ENCODE results near the gene FRMD1. TPM values are rescaled to one million over a fixed set of nuclear protein-coding genes. Genes with fewer than 3 reads are reported as not detected.

Gene FRMD1
- polyA plus RNA-seq, 3 donors: not detected

GRCh38 chr6:168024951-168025510 lies 54.0 kb downstream of the FRMD1 start:
- no peak for DNase-seq

More at GRCh38 chr6:168024951-168025510, 54.0 kb downstream of the FRMD1 start:
- no peaks in the 10 kb centered on the region for H4K20me1 ChIP-seq (ENCODE audit: insufficient read depth, low read length)
- intact Hi-C loops (cut with micrococcal nuclease): no loop called here
- WGBS (ENCODE audit: insufficient coverage): 93% methylated on average over 16 of the region's 18 CpGs
- H3K27ac ChIP-seq (ENCODE audit: low read depth in 1 of 2, low read length in 2 of 2): no peak overlapping the region
- H3K4me3 Mint-ChIP-seq: no peak overlapping the region
- TF ChIP-seq CTCF (IDR thresholded peaks at IDR 0.05): no peak
- no peak overlapping the region for H3K9ac ChIP-seq (ENCODE audit: insufficient read depth, low read length, poor library complexity, severe bottlenecking)
- H3K4me1 Mint-ChIP-seq: no peaks in the 10 kb centered on the region
- H3K36me3 Mint-ChIP-seq: no peaks in the 10 kb centered on the region
- H3K9me3 Mint-ChIP-seq: peaks cover 11 to 23% (median 16%) of the 10 kb centered on the region in 7 donors
- no peaks in the 10 kb centered on the region for H3K27me3 ChIP-seq (ENCODE audit: control insufficient read depth in 2 of 2, insufficient read depth in 2 of 2, low read length in 2 of 2)
- peaks cover 0 to 6% (median 4%) of the 10 kb centered on the region in 3 donors for H3K27me3 Mint-ChIP-seq (ENCODE audit: low read depth in 3 of 3)
- no peaks in the 10 kb centered on the region for H3K36me3 ChIP-seq (replicated peaks in 1 of 2; ENCODE audit: control insufficient read depth in 1 of 2, insufficient read depth in 2 of 2, low read length in 2 of 2)
- no peaks in the 10 kb centered on the region for H3K79me2 ChIP-seq (ENCODE audit: insufficient read depth, low read length)
- peaks cover 9 to 21% of the 10 kb centered on the region in 2 donors for H3K9me3 ChIP-seq (replicated peaks in 1 of 2; ENCODE audit: control insufficient read depth in 1 of 2, insufficient read depth in 1 of 2, low read length in 2 of 2)
- H3K27ac Mint-ChIP-seq: no peak overlapping the region
- H3K4me2 ChIP-seq (replicated peaks; ENCODE audit: extremely low read depth, low read length, poor library complexity, severe bottlenecking): no peak overlapping the region
- H3K4me3 ChIP-seq (replicated peaks in 1 of 3; ENCODE audit: low read depth in 2 of 3, low read length in 3 of 3): no peak overlapping the region
- no peaks in the 10 kb centered on the region for H3K4me1 ChIP-seq (ENCODE audit: control insufficient read depth in 1 of 2, insufficient read depth in 2 of 2, low read length in 2 of 2)
- H2AFZ ChIP-seq (ENCODE audit: insufficient read depth, low read depth, low read length, poor library complexity, severe bottlenecking): no peak overlapping the region

Data from CD14-positive monocyte (primary cell).